Panc1 (cell line): ENCODE data around the gene MAD1L1. TPM values are rescaled to one million over a fixed set of nuclear protein-coding genes. Genes with fewer than 3 reads are reported as not detected.

Experiments used
- ATAC-seq: fragments of 200-7000 bp; cut with Tn5 transposase; 2 replicates; pipeline ENCODE4 v1.9.1; 2020; ENCODE audit warnings: mild to moderate bottlenecking, moderate library complexity
- BruUV-seq: library from RNA; stranded (reverse); fragments of 400-500 nt; replicated peaks from 2 replicates; lab custom pipeline; 2021; lab: Mats Ljungman, UMichigan
- CTCF ChIA-PET: fragments of 300-600 bp; sonication (Branson Sonifier 250); formaldehyde crosslinking; loops from one replicate; lab custom pipeline; 2022; ENCODE audit warnings: antibody characterized with exemption; lab: Charles Lee
- POLR2A ChIA-PET: fragments of 300-600 bp; sonication (Branson Sonifier 250); formaldehyde crosslinking; loops from one replicate; lab custom pipeline; 2022; ENCODE audit warnings: antibody characterized with exemption; lab: Charles Lee
- DNase-seq: peaks from one replicate; pipeline ENCODE4 v3.0.0-alpha.2; 2010; ENCODE audit warnings: low read depth, low spot score
- H3K27ac ChIP-seq: 2 replicates; pipeline ENCODE4 v1.5.1; 2011; ENCODE audit warnings: mild to moderate bottlenecking, low read length, inconsistent platforms
- H3K27me3 ChIP-seq: fragments of 200-500 bp; sonication (Bioruptor generic); 2 replicates; pipeline ENCODE4 v1.6.0; 2014; ENCODE audit warnings: low read length, inconsistent platforms; ENCODE audit not compliant: control insufficient read depth, insufficient read depth
- H3K36me3 ChIP-seq: fragments of 200-500 bp; sonication (Bioruptor generic); 2 replicates; pipeline ENCODE4 v1.5.1; 2014; ENCODE audit warnings: inconsistent platforms, mild to moderate bottlenecking, low read length, moderate library complexity; ENCODE audit not compliant: control insufficient read depth, insufficient read depth
- H3K4me1 ChIP-seq: 2 replicates; pipeline ENCODE4 v1.5.1; 2011; ENCODE audit warnings: inconsistent platforms, mild to moderate bottlenecking, low read length, moderate library complexity; ENCODE audit not compliant: control insufficient read depth, insufficient read depth
- H3K4me3 ChIP-seq, 2 experiments: 2 replicates each; pipeline ENCODE4 v1.5.1; 2011 to 2012; ENCODE audit warnings: low read depth in 2 of 2, low read length in 2 of 2, mild to moderate bottlenecking in 2 of 2, inconsistent platforms in 1 of 2, moderate library complexity in 1 of 2
- H3K9me3 ChIP-seq: fragments of 200-500 bp; sonication (Bioruptor generic); 2 replicates; pipeline ENCODE4 v1.5.1; 2014; ENCODE audit warnings: low read depth, mild to moderate bottlenecking, inconsistent platforms, low read length, moderate library complexity; ENCODE audit not compliant: control insufficient read depth, insufficient read depth
- POLR2AphosphoS5 ChIP-seq: IDR thresholded peaks from 2 replicates; pipeline ENCODE4 v1.6.1; 2012; ENCODE audit warnings: mild to moderate bottlenecking, low read depth, low read length, moderate library complexity
- SIN3A ChIP-seq: IDR thresholded peaks from 2 replicates; pipeline ENCODE4 v1.6.1; 2012; ENCODE audit warnings: low read depth, mild to moderate bottlenecking, low read length, moderate library complexity, borderline replicate concordance; ENCODE audit not compliant: insufficient read depth
- TCF7L2 ChIP-seq: IDR thresholded peaks from 2 replicates; pipeline ENCODE4 v1.6.1; 2011; ENCODE audit warnings: mild to moderate bottlenecking, low read depth, low read length, inconsistent platforms
- in situ Hi-C: cut with HindIII; loops from 2 replicates; pipeline ENCODE4 v1.10.0; 2016; ENCODE audit warnings: low sequenced_read_pairs, low pct_unique_long_range_greater_than_20kb
- intact Hi-C: fragments of 100-400 bp; cut with micrococcal nuclease; formaldehyde crosslinking; loops from one replicate; pipeline ENCODE4 v1.10.0; 2022; ENCODE audit not compliant: unreplicated experiment
- total RNA-seq: library from RNA; stranded (reverse); gene quantifications from one replicate; pipeline ENCODE4 v1.2.1, GENCODE V29; 2021; ENCODE audit not compliant: unreplicated experiment
- TF ChIP-seq, protein P1 (sequence below): fragments of 450-650 bp; IDR thresholded peaks from 2 replicates; pipeline ENCODE4 v1.5.1; 2017; ENCODE audit warnings: mild to moderate bottlenecking
- TF ChIP-seq, protein P2 (sequence below), 2 experiments: IDR thresholded peaks; 2 replicates each; pipeline ENCODE4 v1.6.1; 2011 to 2012; ENCODE audit warnings: low read depth in 2 of 2, control low read depth in 1 of 2, low read length in 1 of 2, mild to moderate bottlenecking in 1 of 2, moderate library complexity in 1 of 2; ENCODE audit not compliant: insufficient read depth in 1 of 2

MAD1L1 gene
- total RNA-seq, 1 experiment from 2014 or later, result 70.8 TPM

DNA sequence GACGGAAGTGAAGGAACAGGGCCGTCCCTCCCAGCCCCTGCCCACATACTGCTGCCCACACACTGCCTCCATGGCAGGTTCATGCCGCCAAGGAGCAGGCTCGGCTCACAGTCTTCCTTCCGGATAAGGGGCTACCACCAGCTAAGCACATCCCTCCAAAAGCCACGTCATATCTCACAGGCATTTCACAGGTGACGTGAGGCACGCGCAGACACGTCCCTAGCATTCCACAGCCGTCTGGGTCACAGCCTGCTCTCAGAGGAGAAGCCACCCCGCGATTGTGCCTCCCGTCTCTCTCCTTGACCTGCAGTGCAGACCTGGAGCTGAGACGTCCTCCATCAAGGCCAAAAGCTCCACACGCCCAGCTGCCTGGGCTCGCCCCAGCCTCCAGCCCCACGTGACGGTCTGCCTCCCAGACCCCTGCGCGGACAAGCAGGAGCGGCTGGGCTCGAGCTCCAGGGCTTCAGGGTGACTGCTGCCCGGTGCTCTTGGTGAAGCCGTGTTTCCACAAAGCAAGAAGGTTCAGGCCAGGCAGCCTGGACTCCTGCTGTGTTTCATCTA lies 114.0 kb downstream of the MAD1L1 start:
- TF ChIP-seq POLR2AphosphoS5, result no peak
- TF ChIP-seq TCF7L2, result no peak
- TF ChIP-seq, protein P1, sequence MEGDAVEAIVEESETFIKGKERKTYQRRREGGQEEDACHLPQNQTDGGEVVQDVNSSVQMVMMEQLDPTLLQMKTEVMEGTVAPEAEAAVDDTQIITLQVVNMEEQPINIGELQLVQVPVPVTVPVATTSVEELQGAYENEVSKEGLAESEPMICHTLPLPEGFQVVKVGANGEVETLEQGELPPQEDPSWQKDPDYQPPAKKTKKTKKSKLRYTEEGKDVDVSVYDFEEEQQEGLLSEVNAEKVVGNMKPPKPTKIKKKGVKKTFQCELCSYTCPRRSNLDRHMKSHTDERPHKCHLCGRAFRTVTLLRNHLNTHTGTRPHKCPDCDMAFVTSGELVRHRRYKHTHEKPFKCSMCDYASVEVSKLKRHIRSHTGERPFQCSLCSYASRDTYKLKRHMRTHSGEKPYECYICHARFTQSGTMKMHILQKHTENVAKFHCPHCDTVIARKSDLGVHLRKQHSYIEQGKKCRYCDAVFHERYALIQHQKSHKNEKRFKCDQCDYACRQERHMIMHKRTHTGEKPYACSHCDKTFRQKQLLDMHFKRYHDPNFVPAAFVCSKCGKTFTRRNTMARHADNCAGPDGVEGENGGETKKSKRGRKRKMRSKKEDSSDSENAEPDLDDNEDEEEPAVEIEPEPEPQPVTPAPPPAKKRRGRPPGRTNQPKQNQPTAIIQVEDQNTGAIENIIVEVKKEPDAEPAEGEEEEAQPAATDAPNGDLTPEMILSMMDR, result no peak
- no peak for TF ChIP-seq SIN3A
- TF ChIP-seq, protein P2, sequence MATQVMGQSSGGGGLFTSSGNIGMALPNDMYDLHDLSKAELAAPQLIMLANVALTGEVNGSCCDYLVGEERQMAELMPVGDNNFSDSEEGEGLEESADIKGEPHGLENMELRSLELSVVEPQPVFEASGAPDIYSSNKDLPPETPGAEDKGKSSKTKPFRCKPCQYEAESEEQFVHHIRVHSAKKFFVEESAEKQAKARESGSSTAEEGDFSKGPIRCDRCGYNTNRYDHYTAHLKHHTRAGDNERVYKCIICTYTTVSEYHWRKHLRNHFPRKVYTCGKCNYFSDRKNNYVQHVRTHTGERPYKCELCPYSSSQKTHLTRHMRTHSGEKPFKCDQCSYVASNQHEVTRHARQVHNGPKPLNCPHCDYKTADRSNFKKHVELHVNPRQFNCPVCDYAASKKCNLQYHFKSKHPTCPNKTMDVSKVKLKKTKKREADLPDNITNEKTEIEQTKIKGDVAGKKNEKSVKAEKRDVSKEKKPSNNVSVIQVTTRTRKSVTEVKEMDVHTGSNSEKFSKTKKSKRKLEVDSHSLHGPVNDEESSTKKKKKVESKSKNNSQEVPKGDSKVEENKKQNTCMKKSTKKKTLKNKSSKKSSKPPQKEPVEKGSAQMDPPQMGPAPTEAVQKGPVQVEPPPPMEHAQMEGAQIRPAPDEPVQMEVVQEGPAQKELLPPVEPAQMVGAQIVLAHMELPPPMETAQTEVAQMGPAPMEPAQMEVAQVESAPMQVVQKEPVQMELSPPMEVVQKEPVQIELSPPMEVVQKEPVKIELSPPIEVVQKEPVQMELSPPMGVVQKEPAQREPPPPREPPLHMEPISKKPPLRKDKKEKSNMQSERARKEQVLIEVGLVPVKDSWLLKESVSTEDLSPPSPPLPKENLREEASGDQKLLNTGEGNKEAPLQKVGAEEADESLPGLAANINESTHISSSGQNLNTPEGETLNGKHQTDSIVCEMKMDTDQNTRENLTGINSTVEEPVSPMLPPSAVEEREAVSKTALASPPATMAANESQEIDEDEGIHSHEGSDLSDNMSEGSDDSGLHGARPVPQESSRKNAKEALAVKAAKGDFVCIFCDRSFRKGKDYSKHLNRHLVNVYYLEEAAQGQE (IDR thresholded peaks at IDR 0.05; ENCODE audit: insufficient read depth in 1 of 2, low read depth in 2 of 2, low read length in 1 of 2), result no peak
- in situ Hi-C loops (no loop called here), intact Hi-C loops (no loop called here)
- no TSS peak for BruUV-seq
- DNase-seq (no peak), ATAC-seq (no peak)
- Histone ChIP-seq H3K4me3 (no peak overlapping the region), H3K4me1 (peaks cover 19% of the 10 kb centered on the region), H3K27me3 (no peaks in the 10 kb centered on the region), H3K36me3 (no peaks in the 10 kb centered on the region), H3K9me3 (no peaks in the 10 kb centered on the region), H3K27ac (no peak overlapping the region)
- CTCF ChIA-PET, result no interaction called here
- POLR2A ChIA-PET, result no interaction called here

DNA sequence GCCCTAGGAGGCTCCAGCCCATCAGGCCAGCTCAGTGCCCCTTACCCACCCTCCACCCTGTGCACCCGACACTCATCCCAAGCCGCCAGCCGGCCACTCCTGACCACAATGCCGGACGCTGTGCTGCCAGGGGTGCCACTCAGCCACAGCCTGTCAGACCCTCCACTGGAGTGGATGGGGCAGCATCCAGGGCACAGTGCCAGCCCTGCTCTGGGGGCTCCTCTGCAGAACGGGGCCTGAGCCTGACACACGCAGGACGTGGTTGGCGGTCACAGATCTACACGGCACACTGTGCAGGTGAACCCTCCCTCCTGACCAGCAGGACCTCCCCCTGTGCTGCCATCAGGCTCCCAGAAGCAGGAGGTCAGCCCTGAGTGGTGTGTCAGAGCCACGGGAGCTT lies 114.7 kb downstream of the MAD1L1 start:
- in situ Hi-C loops (no loop called here), intact Hi-C loops (no loop called here)
- H3K36me3 ChIP-seq, result no peaks in the 10 kb centered on the region
- CTCF ChIA-PET, result no interaction called here
- no peak overlapping the region for H3K4me3 ChIP-seq
- peaks cover 19% of the 10 kb centered on the region for H3K4me1 ChIP-seq
- no peak for DNase-seq
- no peaks in the 10 kb centered on the region for H3K27me3 ChIP-seq
- ATAC-seq, result no peak
- H3K27ac ChIP-seq, result no peak overlapping the region
- TF ChIP-seq POLR2AphosphoS5 (no peak), SIN3A (no peak), TCF7L2 (no peak)
- TF ChIP-seq, protein P2 (IDR thresholded peaks at IDR 0.05; ENCODE audit: insufficient read depth in 1 of 2, low read depth in 2 of 2, low read length in 1 of 2), result no peak
- TF ChIP-seq, protein P1, result no peak
- POLR2A ChIA-PET, result no interaction called here
- BruUV-seq, result no TSS peak
- no peaks in the 10 kb centered on the region for H3K9me3 ChIP-seq
